Measurements from ENCODE around the gene DLG2.

DNA sequence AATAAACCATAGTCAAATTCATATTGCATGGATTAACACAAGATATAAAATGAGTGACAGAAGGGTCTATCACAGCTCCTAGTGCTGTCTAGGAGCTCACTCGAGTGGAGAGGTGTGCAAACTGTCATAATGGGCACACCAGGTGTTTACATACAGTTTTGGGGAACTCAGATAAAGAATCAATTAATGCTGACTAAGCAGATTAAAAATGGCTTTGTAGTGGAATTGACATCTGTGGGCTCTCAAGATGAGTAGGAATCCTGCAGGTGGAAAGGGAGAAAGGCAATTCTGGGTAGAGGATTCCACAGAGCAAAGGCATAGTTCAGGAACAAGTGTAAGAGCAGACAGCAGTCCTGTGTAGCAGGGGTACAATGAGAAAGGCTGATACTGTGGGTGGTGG lies 1844.8 kb downstream of the DLG2 start:
- TF ChIP-seq CEBPB (IDR thresholded peaks at IDR 0.05) (no peak), EGR1 (IDR thresholded peaks at IDR 0.05) (no peak), TCF12 (IDR thresholded peaks at IDR 0.05; ENCODE audit: low read depth) (no peak), ZBTB7A (IDR thresholded peaks at IDR 0.05; ENCODE audit: low read depth) (no peak), RAD21 (IDR thresholded peaks at IDR 0.05; ENCODE audit: low read depth) (no peak), CREB1 (IDR thresholded peaks at IDR 0.05; ENCODE audit: low read depth) (no peak), EP300 (IDR thresholded peaks at IDR 0.05; ENCODE audit: borderline replicate concordance) (no peak)
- TF ChIP-seq, protein P1, sequence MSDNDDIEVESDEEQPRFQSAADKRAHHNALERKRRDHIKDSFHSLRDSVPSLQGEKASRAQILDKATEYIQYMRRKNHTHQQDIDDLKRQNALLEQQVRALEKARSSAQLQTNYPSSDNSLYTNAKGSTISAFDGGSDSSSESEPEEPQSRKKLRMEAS (IDR thresholded peaks at IDR 0.05) = no peak
- TF ChIP-seq, protein P2, sequence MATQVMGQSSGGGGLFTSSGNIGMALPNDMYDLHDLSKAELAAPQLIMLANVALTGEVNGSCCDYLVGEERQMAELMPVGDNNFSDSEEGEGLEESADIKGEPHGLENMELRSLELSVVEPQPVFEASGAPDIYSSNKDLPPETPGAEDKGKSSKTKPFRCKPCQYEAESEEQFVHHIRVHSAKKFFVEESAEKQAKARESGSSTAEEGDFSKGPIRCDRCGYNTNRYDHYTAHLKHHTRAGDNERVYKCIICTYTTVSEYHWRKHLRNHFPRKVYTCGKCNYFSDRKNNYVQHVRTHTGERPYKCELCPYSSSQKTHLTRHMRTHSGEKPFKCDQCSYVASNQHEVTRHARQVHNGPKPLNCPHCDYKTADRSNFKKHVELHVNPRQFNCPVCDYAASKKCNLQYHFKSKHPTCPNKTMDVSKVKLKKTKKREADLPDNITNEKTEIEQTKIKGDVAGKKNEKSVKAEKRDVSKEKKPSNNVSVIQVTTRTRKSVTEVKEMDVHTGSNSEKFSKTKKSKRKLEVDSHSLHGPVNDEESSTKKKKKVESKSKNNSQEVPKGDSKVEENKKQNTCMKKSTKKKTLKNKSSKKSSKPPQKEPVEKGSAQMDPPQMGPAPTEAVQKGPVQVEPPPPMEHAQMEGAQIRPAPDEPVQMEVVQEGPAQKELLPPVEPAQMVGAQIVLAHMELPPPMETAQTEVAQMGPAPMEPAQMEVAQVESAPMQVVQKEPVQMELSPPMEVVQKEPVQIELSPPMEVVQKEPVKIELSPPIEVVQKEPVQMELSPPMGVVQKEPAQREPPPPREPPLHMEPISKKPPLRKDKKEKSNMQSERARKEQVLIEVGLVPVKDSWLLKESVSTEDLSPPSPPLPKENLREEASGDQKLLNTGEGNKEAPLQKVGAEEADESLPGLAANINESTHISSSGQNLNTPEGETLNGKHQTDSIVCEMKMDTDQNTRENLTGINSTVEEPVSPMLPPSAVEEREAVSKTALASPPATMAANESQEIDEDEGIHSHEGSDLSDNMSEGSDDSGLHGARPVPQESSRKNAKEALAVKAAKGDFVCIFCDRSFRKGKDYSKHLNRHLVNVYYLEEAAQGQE (IDR thresholded peaks at IDR 0.05; ENCODE audit: low read depth) = no peak
